Lower leg skin (tissue), 3 donors: ENCODE data around the gene CES3.

Experiments used
- POLR2A ChIP-seq, 2 donors: fragments of 450-650 bp; IDR thresholded peaks; one replicate each; pipeline ENCODE4 v1.6.1; 2016 to 2017; ENCODE audit warnings: antibody characterized with exemption in 2 of 2, mild to moderate bottlenecking in 1 of 2, moderate library complexity in 1 of 2
- TF ChIP-seq, protein P1 (sequence below), 3 donors: fragments of 450-650 bp; IDR thresholded peaks; one replicate each; pipeline ENCODE4 v1.5.1; 2016; ENCODE audit warnings: antibody characterized with exemption in 3 of 3, mild to moderate bottlenecking in 3 of 3, moderate library complexity in 2 of 3

DNA sequence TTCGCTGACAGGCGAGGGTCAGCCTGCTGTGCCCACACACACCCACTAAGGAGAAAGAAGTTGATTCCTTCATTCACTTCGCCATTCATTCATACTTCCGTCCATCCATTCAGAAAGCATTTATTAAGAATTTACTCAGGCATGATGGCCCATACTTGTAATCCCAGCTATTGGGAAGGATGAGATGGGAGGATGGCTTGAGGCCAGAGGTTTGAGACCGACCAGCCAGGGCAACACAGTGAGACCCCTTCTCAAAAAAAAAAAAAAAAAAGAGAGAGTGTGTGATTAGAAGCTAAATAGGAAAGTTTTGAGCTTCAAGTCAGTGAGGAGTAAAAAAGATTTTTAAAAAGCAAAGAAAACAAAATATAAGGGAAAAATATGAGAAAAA, 17.0 kb upstream of the CES3 start:
- TF ChIP-seq, protein P1, sequence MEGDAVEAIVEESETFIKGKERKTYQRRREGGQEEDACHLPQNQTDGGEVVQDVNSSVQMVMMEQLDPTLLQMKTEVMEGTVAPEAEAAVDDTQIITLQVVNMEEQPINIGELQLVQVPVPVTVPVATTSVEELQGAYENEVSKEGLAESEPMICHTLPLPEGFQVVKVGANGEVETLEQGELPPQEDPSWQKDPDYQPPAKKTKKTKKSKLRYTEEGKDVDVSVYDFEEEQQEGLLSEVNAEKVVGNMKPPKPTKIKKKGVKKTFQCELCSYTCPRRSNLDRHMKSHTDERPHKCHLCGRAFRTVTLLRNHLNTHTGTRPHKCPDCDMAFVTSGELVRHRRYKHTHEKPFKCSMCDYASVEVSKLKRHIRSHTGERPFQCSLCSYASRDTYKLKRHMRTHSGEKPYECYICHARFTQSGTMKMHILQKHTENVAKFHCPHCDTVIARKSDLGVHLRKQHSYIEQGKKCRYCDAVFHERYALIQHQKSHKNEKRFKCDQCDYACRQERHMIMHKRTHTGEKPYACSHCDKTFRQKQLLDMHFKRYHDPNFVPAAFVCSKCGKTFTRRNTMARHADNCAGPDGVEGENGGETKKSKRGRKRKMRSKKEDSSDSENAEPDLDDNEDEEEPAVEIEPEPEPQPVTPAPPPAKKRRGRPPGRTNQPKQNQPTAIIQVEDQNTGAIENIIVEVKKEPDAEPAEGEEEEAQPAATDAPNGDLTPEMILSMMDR (IDR thresholded peaks at IDR 0.05) = no peak
- no peak for TF ChIP-seq POLR2A (IDR thresholded peaks at IDR 0.05)
